ENCODE results near the gene FCN2. TPM values are rescaled to one million over a fixed set of nuclear protein-coding genes. Genes with fewer than 3 reads are reported as not detected.

FCN2 gene
- total and polyA plus RNA-seq, 2 experiments from 2014 or later = not detected

DNA sequence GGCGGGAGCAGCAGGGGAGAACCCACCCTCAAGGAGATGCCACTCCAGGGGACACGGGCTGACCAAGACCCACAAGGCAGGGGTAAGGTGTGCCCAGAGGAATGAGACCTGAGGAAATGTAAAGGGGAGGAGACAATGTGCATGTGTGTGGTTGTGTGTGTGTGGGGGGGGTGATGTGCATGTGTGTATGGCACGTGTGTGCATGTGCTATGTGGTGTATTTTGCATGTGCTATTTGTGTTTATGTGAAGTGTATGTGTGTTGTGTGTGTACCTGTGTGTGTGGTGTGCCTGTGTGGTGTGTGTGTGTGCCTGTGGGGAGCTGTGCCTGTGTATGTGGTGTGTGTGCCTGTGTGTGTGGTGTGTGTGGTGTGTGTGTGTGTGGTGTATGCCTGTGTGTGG, 33.5 kb upstream of the FCN2 start:
- DNase-seq (ENCODE audit: low spot score) = no peak
- WGBS (ENCODE audit: low lambda C conversion rate, missing lambda C conversion rate) = 96% methylated on average over 3 of the region's 3 CpGs
- no peaks in the 10 kb centered on the region for H4K20me1 ChIP-seq (ENCODE audit: insufficient read depth, poor library complexity, severe bottlenecking)
- H3K4me2 ChIP-seq = no peak overlapping the region
- H2AFZ ChIP-seq = no peak overlapping the region
- no peaks in the 10 kb centered on the region for H3K4me1 ChIP-seq (ENCODE audit: insufficient read depth)
- no peaks in the 10 kb centered on the region for H3K27me3 ChIP-seq
- no peaks in the 10 kb centered on the region for H3K9me3 ChIP-seq (ENCODE audit: low read depth)
- H3K36me3 ChIP-seq (replicated peaks; ENCODE audit: insufficient read depth, low read depth) = no peaks in the 10 kb centered on the region
- H3K9me2 ChIP-seq (replicated peaks; ENCODE audit: insufficient read depth) = no peaks in the 10 kb centered on the region
- H3K79me2 ChIP-seq = no peaks in the 10 kb centered on the region
- TF ChIP-seq EZH2phosphoT487 (IDR thresholded peaks at IDR 0.05; ENCODE audit: low read depth, severe bottlenecking, unreplicated experiment) (no peak), EZH2 (IDR thresholded peaks at IDR 0.05; ENCODE audit: borderline replicate concordance) (no peak)
- TF ChIP-seq, protein P1, sequence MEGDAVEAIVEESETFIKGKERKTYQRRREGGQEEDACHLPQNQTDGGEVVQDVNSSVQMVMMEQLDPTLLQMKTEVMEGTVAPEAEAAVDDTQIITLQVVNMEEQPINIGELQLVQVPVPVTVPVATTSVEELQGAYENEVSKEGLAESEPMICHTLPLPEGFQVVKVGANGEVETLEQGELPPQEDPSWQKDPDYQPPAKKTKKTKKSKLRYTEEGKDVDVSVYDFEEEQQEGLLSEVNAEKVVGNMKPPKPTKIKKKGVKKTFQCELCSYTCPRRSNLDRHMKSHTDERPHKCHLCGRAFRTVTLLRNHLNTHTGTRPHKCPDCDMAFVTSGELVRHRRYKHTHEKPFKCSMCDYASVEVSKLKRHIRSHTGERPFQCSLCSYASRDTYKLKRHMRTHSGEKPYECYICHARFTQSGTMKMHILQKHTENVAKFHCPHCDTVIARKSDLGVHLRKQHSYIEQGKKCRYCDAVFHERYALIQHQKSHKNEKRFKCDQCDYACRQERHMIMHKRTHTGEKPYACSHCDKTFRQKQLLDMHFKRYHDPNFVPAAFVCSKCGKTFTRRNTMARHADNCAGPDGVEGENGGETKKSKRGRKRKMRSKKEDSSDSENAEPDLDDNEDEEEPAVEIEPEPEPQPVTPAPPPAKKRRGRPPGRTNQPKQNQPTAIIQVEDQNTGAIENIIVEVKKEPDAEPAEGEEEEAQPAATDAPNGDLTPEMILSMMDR (IDR thresholded peaks at IDR 0.05; ENCODE audit: poor library complexity) = no peak
- H3K27ac ChIP-seq = no peak overlapping the region
- no peak overlapping the region for H3K4me3 ChIP-seq

GRCh38 chr9:134847752-134848432, 32.7 kb upstream of the FCN2 start:
- TF ChIP-seq EZH2phosphoT487 (IDR thresholded peaks at IDR 0.05; ENCODE audit: low read depth, severe bottlenecking, unreplicated experiment) (no peak), EZH2 (IDR thresholded peaks at IDR 0.05; ENCODE audit: borderline replicate concordance) (no peak)
- TF ChIP-seq, protein P1 (IDR thresholded peaks at IDR 0.05; ENCODE audit: poor library complexity) = no peak
- WGBS (ENCODE audit: low lambda C conversion rate, missing lambda C conversion rate) = 92% methylated on average over 15 of the region's 16 CpGs
- no peaks in the 10 kb centered on the region for H4K20me1 ChIP-seq (ENCODE audit: insufficient read depth, poor library complexity, severe bottlenecking)

GRCh38 chr9:134848504-134848903, 32.1 kb upstream of the FCN2 start:
- H3K27me3 ChIP-seq = no peaks in the 10 kb centered on the region
- H3K9me2 ChIP-seq (replicated peaks; ENCODE audit: insufficient read depth) = no peaks in the 10 kb centered on the region
- no peak for DNase-seq (ENCODE audit: low spot score)
- H3K9me3 ChIP-seq (ENCODE audit: low read depth) = no peaks in the 10 kb centered on the region
- no peak overlapping the region for H3K27ac ChIP-seq
- no peak for TF ChIP-seq EZH2phosphoT487 (IDR thresholded peaks at IDR 0.05; ENCODE audit: low read depth, severe bottlenecking, unreplicated experiment)
- TF ChIP-seq EZH2 (IDR thresholded peaks at IDR 0.05; ENCODE audit: borderline replicate concordance) = no peak
- TF ChIP-seq, protein P1 (IDR thresholded peaks at IDR 0.05; ENCODE audit: poor library complexity) = no peak
- no peak overlapping the region for H3K4me3 ChIP-seq
- no peaks in the 10 kb centered on the region for H4K20me1 ChIP-seq (ENCODE audit: insufficient read depth, poor library complexity, severe bottlenecking)
- no peak overlapping the region for H3K4me2 ChIP-seq
- no peaks in the 10 kb centered on the region for H3K4me1 ChIP-seq (ENCODE audit: insufficient read depth)
- 86% methylated on average over 10 of the region's 10 CpGs for WGBS (ENCODE audit: low lambda C conversion rate, missing lambda C conversion rate)
- H2AFZ ChIP-seq = no peak overlapping the region
- H3K36me3 ChIP-seq (replicated peaks; ENCODE audit: insufficient read depth, low read depth) = no peaks in the 10 kb centered on the region
- H3K79me2 ChIP-seq = no peaks in the 10 kb centered on the region

More at GRCh38 chr9:134847752-134848432, 32.7 kb upstream of the FCN2 start:
- DNase-seq (ENCODE audit: low spot score) = no peak
- Histone ChIP-seq H3K79me2 (no peaks in the 10 kb centered on the region), H3K9me2 (replicated peaks; ENCODE audit: insufficient read depth) (no peaks in the 10 kb centered on the region), H3K9me3 (ENCODE audit: low read depth) (no peaks in the 10 kb centered on the region), H3K4me3 (no peak overlapping the region), H3K36me3 (replicated peaks; ENCODE audit: insufficient read depth, low read depth) (no peaks in the 10 kb centered on the region), H3K27me3 (no peaks in the 10 kb centered on the region), H3K27ac (no peak overlapping the region), H2AFZ (no peak overlapping the region), H3K4me2 (no peak overlapping the region), H3K4me1 (ENCODE audit: insufficient read depth) (no peaks in the 10 kb centered on the region)

Measured in hepatocyte (in vitro differentiated cells).